Stomach (tissue), 4 donors: ENCODE measurements around the gene PKD1L1.

Source experiments
- CTCF ChIP-seq, 7 experiments: fragments of 450-650 bp in 4 of 7; fragments of 200-600 bp in 3 of 7; sonication (generic) in 3 of 7; IDR thresholded peaks; one replicate each; pipeline ENCODE4 v1.5.1; 2016 to 2019; ENCODE audit warnings: antibody characterized with exemption in 7 of 7, control low read depth in 2 of 7, mild to moderate bottlenecking in 1 of 7
- POLR2A ChIP-seq, 4 donors: fragments of 450-650 bp; IDR thresholded peaks; one replicate each; pipeline ENCODE4 v1.6.1; 2016; ENCODE audit warnings: antibody characterized with exemption in 4 of 4, control low read depth in 2 of 4, mild to moderate bottlenecking in 1 of 4, moderate library complexity in 1 of 4
- POLR2AphosphoS5 ChIP-seq, 3 donors: sonication (generic); formaldehyde crosslinking; IDR thresholded peaks; one replicate each; pipeline ENCODE4 v1.6.1; 2016; ENCODE audit warnings: antibody characterized with exemption in 3 of 3

- TF ChIP-seq CTCF (IDR thresholded peaks at IDR 0.05) (no peak), POLR2A (IDR thresholded peaks at IDR 0.05) (no peak), POLR2AphosphoS5 (IDR thresholded peaks at IDR 0.05) (no peak)
Measured at GRCh38 chr7:47948141-47948790, at the start of gene PKD1L1.
